Activated CD4-positive, CD25-positive, alpha-beta regulatory T cell treated with anti-CD3 and anti-CD28 coated beads, Interleukin-2, amount 50 U/mL, for 24 hours (primary cell): Measurements from ENCODE around the gene CNTROB.
"Not testable (repeated sequence)": the region's sequence is repeated elsewhere in the genome, so short reads cannot be mapped to it uniquely, and the experiment has no call there.

Experiments
- ATAC-seq, 2 donors: fragments of 150-1000 bp; cut with Tn5 transposase; one replicate each; pipeline ENCODE4 v1.10.0; 2021; ENCODE audit warnings: mild to moderate bottlenecking in 1 of 2, moderate library complexity in 1 of 2

Gene CNTROB

DNA sequence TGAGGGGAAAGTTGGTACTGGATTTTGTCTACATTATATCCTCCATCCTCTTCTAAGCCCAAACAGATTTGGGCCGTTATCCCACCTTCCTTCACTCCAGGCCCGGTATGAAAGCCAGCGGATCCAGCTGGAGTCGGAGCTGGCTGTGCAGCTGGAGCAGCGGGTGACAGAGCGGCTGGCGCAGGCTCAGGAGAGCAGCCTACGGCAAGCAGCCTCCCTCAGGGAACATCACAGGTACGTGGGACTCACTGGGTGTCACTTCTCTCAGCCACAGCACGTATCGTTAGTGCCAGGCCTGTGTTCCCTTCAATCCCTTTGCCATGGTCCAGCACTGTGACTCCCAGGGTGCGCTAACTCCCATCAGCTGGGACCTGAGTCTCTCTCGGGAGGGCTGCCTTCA lies 11.3 kb downstream of the CNTROB start:
- ATAC-seq, result no peak

DNA sequence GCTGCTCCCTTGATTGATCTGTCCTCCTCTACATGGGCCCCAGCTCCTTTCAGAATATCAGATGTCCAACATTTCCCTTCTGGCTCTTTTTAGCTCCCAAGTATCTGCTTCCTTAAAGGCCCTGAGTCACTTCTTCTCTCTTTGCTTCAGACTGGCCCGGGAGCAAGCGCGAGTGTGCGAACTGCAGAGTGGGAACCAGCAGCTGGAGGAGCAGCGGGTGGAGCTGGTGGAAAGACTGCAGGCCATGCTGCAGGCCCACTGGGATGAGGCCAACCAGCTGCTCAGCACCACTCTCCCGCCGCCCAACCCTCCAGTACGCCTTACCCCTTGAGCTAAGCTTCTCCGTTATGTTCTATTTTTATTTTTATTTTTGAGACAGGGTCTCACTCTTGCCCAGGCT lies 12.3 kb downstream of the CNTROB start:
- no peak for ATAC-seq

DNA sequence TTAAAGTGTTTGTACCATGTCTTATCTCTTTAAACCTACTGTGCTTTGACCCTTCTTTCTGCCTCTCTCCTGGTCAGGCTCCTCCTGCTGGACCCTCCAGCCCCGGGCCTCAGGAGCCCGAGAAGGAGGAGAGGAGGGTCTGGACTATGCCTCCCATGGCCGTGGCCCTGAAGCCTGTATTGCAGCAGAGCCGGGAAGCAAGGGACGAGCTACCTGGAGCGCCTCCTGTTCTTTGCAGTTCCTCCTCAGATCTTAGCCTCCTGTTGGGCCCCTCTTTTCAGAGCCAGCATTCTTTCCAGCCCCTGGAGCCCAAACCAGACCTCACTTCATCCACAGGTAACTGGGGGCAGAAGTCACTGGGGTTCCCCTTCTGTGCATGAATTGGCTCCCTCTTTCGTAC lies 13.6 kb downstream of the CNTROB start:
- ATAC-seq, result no peak

DNA sequence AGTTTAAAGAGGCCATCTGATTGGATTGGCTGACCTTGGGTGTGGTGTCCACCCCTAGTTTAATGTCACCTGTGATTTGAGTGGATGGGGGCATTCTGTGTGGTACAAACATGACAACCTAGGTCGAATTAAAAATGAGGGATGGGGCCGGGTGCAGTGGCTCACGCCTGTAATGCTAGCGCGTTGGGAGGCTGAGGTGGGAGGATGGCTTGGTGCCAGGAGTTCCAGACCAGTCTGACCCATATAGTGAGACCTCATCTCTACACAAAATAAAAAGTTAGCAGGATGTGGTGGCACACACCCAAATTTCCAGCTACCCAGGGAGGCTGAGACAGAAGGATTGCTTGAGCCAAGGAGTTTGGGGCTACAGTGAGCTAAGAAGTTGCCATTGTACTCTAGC lies 14.4 kb downstream of the CNTROB start:
- no peak for ATAC-seq

DNA sequence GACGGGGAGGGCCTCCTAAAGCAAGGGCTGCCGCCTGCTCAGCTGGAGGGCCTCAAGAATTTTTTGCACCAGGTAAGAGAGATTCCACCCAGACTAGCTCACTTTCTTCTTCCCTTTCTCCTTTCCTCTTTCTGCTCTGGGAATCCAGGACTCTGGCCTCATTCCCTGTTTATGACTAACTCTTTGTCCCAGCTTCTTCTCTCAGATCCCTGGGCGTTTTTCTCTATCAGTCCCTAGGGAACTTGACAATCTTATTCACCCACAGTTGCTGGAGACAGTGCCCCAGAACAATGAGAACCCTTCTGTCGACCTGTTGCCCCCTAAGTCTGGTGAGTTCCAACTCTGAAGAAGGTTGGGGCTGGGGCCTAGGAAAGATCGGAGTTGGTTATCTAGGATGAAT lies 15.6 kb downstream of the CNTROB start:
- no peak for ATAC-seq

DNA sequence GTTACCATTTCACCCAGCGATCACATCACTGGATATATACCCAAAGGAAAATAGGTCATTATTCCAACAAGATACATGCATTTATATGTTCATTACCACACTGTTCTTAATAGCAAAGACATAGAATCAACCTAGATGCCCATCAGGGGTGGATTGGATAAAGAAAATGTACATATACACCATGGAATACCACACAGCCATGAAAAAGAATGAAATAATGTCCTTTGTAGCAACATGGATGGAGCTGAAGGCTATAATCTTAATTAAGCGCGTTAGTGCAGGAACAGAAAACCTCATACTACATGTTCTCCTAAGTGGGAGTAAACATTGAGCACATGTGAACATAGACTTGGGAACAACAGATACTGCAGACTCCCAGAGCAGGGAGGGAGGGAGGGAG lies 18.6 kb downstream of the CNTROB start:
- no peak for ATAC-seq

DNA sequence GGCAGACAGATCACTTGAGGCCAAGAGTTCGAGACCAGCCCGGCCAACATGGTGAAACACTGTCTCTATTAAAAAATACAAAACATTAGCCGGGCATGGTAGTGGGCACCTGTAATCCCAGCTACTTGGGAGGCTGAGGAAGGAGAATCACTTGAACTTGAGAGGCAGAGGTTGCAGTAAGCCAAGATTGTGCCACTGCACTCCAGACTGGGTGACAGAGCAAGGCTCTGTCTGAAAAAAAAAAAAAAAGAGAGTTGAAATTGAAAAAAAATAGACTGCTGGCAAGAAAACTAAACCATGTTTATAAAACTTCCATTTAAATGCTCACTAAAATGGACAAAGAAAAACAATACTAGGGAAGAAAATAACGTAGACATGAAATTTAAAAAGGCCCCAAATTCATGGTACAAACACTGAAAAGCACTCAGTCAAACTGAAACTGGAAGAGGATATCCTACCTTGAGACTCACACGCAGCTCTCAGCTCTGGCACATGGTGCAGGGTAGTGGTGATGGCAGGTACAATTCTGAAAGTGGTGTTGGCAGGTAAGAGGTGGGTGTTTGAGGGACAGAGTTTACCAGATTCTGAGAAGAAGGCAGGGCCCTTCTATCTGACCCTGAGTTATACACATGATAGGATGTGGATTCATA lies 19.3 kb downstream of the CNTROB start:
- peak; percentile 99 for ATAC-seq

DNA sequence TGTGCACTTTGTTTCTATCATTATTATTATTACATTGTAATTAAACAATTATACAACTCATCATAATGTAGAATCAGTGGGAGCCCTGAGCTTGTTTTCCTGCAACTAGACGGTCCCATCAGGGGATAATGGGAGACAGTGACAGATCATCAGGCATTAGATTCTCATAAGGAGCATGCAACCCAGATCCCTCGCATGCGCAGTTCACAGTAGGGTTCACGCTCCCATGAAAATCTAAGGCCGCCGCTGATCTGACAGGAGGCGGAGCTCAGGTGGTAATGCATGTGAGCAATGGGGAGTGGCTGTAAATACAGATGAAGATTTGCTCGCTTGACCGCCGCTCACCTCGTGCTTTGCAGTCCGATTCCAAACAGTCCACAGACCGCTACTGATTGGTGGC lies 21.3 kb downstream of the CNTROB start:
- not testable (repeated sequence) for ATAC-seq

DNA sequence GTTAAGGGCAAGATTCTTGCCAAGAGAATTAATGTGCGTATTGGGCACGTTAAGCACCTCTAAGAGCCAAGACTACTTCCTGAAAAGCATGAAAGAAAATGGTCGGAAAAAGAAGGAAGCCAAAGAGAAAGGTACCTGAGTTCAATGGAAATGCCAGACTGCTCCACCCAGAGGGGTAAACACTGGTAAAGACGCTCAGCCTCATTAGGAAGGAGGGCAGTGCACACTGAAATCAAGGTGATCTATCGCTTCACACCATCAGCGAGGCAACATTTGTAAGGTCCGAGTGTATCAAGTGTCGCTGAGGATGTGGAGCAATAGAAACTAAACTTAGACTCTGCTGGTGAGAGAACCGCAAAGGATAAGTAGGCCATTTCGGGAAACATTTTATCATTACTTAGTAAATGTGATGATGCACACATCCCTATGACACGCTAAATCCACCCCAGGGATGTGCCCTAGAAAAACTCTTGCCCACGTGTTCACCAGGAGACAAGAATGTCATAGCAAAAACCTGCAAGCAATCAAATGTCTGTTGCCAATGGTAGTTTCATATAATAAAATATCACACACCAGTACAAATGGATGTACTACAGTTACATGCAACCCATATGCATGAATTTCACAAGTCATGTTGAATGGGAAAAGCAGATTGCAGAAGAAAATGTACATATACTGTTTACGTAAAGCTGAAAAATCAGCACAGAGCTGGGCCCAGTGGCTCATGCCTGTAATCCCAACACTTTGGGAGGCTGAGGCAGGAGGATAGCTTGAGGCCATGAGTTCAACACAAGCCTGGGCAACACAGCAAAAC lies 23.6 kb downstream of the CNTROB start:
- ATAC-seq, result no peak

DNA sequence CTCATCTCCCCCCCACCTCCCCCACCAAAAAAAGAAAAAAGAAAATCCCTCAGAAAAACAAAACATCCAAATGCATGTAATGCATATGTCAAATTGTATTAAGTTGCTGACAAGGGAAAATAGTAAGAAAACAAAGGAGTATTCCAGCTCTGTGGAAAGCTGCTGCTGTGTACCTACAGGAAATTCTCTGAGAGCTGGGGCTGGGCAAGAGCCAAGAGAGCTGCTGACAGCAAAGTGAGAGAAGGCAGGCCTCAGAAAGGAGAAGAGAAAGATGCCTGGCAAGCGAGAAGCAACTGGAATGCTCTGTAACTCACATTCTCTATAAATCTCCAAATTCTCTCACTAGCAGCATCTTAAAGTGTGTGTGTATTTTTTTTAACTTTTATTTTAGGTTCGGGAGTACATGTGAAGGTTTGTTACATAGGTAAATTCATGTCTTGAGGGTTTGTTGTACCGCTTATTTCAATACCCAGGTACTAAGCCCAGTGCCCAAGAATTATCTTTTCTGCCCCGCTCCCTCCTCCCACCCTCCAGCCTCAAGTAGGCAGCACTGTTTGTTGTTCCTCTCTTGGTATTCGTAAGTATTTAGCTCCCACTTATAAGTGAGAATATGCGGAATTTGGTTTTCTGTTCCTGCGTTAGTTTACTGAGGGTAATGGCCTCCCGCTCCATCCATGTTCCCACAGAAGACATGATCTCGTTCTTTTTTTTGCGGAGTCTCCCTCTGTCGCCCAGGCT lies 24.4 kb downstream of the CNTROB start:
- ATAC-seq, result no peak

DNA sequence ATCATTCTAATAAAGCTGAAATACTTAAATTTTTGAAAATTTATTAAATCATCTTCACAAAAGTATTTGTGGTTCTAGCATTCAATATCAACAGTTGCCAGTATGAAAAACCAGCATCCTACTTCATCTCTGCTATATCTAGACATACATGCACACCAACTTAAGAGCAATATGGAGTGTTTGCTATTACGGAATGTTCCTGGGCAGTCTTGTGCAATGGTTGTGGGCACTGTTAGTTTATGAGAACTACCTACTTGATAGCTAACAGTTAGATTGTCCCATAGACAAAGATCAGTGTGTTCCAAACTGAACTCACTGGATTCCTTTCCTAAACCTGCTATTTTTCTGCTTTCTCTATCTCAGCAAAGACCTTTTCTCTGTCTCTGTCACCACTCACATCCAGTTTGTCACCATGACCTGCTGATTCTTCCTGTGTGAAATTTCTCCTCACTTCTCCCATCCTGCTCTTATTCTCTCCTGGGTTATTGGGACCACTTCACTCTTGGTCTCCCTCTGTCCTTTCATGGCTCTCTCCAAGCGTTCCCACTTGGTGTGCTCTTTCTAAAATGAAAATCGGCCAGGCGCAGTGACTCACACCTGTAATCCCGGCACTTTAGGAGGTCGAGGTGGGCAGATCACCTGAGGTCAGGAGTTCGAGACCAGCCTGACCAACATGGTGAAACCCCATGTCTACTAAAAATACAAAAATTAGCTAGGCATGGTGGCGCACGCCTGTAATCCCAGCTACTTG lies 27.7 kb downstream of the CNTROB start:
- no peak for ATAC-seq

DNA sequence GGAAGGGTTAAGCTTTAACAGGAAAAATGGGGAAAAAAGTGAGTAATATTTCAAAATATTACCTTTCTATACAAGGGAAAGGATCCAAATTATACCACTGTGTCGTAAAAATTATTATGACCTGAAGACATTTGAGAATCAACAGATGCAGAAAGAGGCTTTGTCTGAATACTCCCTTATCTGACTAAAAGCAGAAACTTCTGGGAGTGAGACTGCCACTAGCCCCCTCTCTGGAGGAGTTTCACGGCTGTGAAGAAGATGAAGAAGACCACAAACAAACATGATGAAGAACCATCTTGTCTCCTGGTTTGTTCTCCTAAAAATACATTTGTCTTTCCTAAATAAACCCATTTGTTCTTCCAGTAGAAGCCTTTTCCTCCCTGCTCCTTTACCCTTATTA lies 29.4 kb downstream of the CNTROB start:
- no peak for ATAC-seq

DNA sequence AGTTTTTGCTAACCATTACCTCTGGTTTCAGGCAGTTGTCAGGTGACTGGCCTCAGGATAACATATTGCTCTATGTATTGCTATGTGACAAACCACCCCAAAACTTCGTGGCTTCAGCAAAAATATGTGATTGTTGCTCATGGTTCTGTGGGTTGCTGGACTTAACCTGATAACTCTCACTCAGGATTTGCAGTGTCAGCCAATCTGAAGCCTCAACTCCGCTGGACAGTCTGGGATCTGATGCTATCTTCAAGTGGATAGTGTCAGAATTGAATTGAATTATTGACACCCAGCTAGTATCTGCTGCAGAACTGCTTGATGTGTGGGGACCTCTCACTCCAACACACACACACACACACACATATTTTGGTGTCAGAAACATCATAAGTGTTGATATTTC lies 35.7 kb downstream of the CNTROB start:
- no peak for ATAC-seq

DNA sequence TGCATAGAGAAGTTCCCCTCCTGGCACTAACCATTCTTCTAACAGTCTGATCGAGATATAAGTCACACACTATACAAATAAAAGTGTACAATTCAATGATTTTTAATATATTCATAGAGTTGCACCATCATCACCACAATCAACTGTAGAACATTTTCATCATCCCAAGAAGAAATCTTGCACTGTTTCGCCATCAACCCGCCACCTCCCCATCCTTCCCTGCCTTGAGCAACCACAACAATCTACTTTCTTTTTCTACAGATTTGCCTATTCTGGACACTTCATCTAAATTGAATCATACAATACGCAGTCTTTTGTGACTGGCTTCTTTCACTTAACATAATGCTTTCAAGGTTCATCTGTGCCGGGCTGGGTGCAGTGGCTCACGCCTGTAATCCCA lies 37.4 kb downstream of the CNTROB start:
- ATAC-seq, result no peak

DNA sequence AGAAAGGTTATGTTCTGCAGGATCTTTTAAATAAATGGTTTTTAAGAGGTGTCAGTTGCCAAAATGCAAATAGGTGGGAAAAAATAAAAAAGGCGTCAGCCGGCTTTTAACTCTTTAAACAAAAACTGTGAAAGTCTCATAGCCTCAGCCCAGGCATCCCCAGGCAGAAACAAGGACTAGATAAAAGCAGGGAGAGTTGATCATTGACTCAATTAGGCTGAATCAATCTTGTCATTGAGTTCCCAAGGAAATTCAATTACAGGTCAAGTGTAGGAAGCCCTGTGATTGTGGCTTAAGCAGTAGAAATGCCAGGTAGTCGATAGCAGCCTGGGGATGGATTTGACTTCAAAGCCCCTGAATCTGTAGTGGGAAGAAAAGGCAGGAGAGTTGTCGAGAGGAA lies 39.6 kb downstream of the CNTROB start:
- ATAC-seq, result no peak

DNA sequence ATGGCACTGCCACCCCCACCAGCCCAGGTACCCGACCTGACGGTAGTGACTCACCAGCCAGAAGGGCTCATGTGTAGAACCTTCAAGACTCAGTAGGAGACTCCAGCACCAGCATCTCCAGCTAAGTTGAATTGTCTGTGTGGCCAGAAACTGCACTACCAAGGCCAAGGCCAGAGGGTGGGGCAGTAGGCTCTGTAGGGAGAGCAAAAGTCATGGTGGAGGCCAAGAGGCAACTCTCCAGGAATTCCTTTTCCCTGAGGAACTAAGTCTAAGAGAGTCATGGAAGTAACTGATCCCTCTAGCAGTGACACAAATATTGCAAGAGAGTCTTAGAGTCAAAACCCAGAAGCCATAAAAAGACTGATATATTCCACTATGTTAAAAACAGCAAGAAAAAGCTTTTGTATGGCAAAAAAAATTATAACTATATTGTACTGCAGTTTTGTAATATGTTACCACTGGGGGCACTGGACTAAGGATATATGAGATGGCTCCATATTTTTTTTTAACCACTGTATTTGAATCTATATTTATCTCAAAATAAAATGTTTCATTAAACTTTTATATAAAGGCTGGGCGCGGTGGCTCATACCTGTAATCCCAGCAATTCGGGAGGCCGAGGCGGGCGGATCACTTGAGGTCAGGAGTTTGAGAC lies 40.3 kb downstream of the CNTROB start:
- ATAC-seq, result no peak

DNA sequence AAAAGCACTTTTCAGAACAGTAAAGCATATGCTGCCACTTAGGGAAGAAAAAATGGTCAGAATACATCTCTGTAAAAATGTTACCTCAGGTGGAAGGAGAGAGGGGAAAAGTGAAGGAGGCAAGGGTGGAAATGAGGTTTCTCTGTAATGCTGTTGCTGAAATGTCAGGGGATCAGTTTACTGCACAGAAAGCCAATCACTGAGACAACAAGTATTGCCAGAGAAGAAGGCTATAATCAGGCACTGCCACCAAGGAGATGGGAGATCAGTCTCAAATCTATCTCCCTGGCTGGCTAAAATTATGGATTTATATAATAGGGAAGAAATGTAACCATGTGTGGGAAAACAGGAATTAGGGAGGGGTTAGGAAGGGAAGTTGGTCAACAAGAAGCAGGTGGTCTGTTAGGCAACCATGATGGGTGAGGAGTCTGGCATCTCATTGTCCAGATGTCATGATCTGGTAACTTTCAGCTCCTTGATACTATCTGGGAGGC lies 42.7 kb downstream of the CNTROB start:
- no peak for ATAC-seq

DNA sequence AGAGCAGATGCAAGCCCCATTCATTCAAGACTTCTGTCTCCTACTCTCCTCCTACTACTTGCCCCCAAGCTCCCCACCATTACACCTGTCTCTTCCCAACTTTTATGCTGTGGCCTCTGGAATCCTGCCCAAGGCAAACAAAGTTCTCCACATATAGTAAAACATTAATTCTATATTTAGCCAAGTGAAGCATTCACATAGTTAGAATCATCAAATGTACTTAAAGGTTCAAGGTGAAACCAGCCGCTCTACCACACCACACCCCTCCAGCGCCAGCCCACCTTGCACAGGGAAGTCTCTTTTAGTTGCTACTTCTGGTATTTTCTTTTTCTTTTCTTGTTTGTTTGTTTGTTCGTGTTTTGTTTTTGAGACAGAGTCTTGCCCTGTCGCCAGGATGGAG lies 45.0 kb downstream of the CNTROB start:
- ATAC-seq, result no peak

DNA sequence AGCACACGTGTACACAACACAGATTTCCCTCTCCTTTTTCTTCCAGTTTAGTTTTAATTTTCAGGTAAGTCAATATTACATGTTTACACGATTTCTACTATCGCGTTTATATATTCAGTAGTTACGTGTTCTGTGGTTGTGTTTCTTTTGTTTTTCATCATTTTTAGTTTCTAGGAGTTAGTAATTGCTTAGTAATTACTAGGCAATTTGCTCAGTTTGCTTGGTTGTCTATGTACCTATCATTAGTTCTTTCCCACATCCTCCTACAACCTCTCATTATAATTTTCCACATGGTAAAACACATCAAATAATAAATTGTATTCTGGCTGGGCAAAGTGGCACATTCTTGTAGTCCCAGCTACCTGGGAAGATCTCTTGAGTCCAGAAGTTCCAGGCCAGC lies 45.8 kb downstream of the CNTROB start:
- peak in 1 of 2 donors; percentile 60 for ATAC-seq

DNA sequence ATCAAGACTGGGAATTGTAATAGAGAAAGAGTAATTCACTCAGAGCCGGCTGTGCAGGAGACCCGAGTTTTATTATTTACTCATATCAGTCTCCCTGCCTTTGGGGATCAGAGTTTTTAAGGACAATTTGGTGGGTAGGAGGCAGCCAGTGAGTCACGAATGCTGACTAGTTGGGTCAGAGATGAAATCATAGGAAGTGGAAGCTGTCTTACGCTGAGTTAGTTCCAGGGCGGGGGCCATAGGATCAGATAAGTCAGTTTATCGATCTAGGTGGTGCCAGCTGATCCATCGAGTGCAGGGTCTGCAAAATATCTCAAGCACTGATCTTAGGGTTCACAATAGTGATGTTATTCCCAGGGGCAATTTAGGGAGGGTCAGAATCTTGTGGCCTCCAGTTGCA lies 50.2 kb downstream of the CNTROB start:
- no peak for ATAC-seq

DNA sequence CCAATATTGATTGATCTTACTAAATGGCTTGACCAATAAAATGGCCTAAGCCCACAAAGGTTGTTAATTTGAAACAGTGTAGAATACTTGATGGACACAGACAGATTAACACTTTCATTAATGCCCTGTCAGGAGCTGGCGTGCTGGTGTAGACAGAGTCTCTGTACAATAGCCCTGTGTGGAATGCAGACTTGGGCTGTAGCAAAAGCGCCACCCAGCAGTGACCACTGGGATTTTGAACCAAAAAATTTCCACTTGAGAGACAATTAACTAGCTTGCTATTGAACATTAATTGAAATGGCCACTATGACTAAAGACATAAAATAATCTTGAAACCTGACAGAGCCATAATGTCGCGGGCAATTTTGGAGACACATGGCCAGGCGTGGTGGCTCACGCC lies 50.7 kb downstream of the CNTROB start:
- no peak for ATAC-seq

DNA sequence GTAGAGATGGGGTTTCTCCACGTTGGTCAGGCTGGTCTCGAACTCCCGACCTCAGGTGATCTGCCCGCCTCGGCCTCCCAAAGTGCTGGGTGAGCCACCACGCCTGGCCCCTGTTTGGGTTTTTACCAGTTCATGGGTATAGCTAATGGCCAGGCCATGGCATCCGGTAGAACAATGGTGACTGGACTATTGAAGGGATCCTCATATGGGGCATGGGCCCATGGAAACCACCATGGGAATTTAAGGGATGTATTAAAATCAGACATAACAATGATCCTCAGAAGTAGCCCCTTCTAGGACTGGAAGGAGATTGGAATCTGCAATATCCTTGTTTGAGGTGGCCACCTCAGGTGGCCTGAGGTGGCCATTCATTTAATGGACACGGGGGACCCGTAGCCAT lies 52.9 kb downstream of the CNTROB start:
- no peak for ATAC-seq
